Naive thymus-derived CD4-positive, alpha-beta T cell (primary cell): ENCODE measurements around the gene TTC33. TPM values are rescaled to one million over a fixed set of nuclear protein-coding genes. Genes with fewer than 3 reads are reported as not detected.

ENCODE experiments used
- ATAC-seq: fragments of 150-1000 bp; cut with Tn5 transposase; 2 replicates; pipeline ENCODE4 v1.10.0; 2021; ENCODE audit warnings: mild to moderate bottlenecking, moderate library complexity
- CTCF ChIA-PET: fragments of 350-600 bp; sonication (Branson Sonifier 250); formaldehyde crosslinking; loops from one replicate; lab custom pipeline; 2021; ENCODE audit warnings: antibody characterized with exemption; lab: Charles Lee
- POLR2A ChIA-PET: fragments of 350-600 bp; sonication (Branson Sonifier 250); formaldehyde crosslinking; loops from one replicate; lab custom pipeline; 2021; ENCODE audit warnings: antibody characterized with exemption, inconsistent platforms; lab: Charles Lee
- DNase-seq, 9 donors: peaks; one replicate each; pipeline versions ENCODE4 v3.0.0 to v3.0.0-alpha.2; 2020 to 2022; ENCODE audit warnings: mixed read lengths in 1 of 9
- H3K27ac ChIP-seq: one replicate; pipeline ENCODE4 v1.7.0; 2013; ENCODE audit warnings: mild to moderate bottlenecking, low read depth, low read length, moderate library complexity
- H3K27me3 ChIP-seq, 2 donors: one replicate each; pipeline ENCODE4 v1.7.0; 2013; ENCODE audit warnings: low read length in 2 of 2, mild to moderate bottlenecking in 2 of 2, moderate library complexity in 2 of 2; ENCODE audit not compliant: control insufficient read depth in 2 of 2, insufficient read depth in 2 of 2
- H3K36me3 ChIP-seq, 3 experiments: 1 replicate in 2 of 3; 2 replicates in 1 of 3; pipeline ENCODE4 v1.7.0; 2013; ENCODE audit warnings: low read length in 3 of 3, mild to moderate bottlenecking in 3 of 3, moderate library complexity in 1 of 3; ENCODE audit not compliant: insufficient read depth in 3 of 3, control insufficient read depth in 2 of 3
- H3K4me1 ChIP-seq, 2 donors: one replicate each; pipeline ENCODE4 v1.7.0; 2013; ENCODE audit warnings: low read length in 2 of 2, mild to moderate bottlenecking in 2 of 2, moderate library complexity in 1 of 2; ENCODE audit not compliant: control insufficient read depth in 2 of 2, insufficient read depth in 2 of 2
- H3K4me3 ChIP-seq: 2 replicates; pipeline ENCODE4 v1.7.0; 2013; ENCODE audit warnings: mild to moderate bottlenecking, low read length
- H3K9me3 ChIP-seq, 3 experiments: 1 replicate in 2 of 3; 2 replicates in 1 of 3; pipeline ENCODE4 v1.7.0; 2013; ENCODE audit warnings: low read length in 3 of 3; ENCODE audit not compliant: control insufficient read depth in 2 of 3
- H3K27ac Mint-ChIP-seq, 9 donors: one replicate each; pipeline ENCODE4 v1.8.0; 2020 to 2022; ENCODE audit warnings: mixed read lengths in 9 of 9, mild to moderate bottlenecking in 8 of 9, moderate library complexity in 5 of 9, inconsistent platforms in 2 of 9
- H3K27me3 Mint-ChIP-seq, 5 donors: one replicate each; pipeline ENCODE4 v1.8.0; 2021 to 2022; ENCODE audit warnings: mixed read lengths in 5 of 5, mild to moderate bottlenecking in 1 of 5
- H3K36me3 Mint-ChIP-seq, 5 donors: one replicate each; pipeline ENCODE4 v1.8.0; 2020 to 2022; ENCODE audit warnings: mixed read lengths in 5 of 5, mild to moderate bottlenecking in 3 of 5, inconsistent platforms in 1 of 5
- H3K4me1 Mint-ChIP-seq, 7 donors: one replicate each; pipeline ENCODE4 v1.8.0; 2020 to 2022; ENCODE audit warnings: mixed read lengths in 7 of 7, mild to moderate bottlenecking in 3 of 7, inconsistent platforms in 1 of 7
- H3K4me3 Mint-ChIP-seq, 10 donors: one replicate each; pipeline ENCODE4 v1.8.0; 2020 to 2022; ENCODE audit warnings: mild to moderate bottlenecking in 10 of 10, mixed read lengths in 10 of 10, moderate library complexity in 6 of 10, inconsistent platforms in 2 of 10
- H3K9me3 Mint-ChIP-seq, 11 donors: one replicate each; pipeline ENCODE4 v1.8.0; 2020 to 2022; ENCODE audit warnings: mixed read lengths in 11 of 11, mild to moderate bottlenecking in 4 of 11, inconsistent platforms in 1 of 11, moderate library complexity in 1 of 11
- intact Hi-C, 2 donors: fragments of 100-400 bp; cut with micrococcal nuclease; formaldehyde crosslinking; loops; one replicate each; pipeline ENCODE4 v1.15.1; 2023
- polyA plus RNA-seq, 2 donors: library from polyadenylated mRNA; unstranded; fragments of 300-500 nt; fragmentation: Illumina TruSeq; gene quantifications; one replicate each; pipeline ENCODE4 v1.2.3, GENCODE V29; 2021
- total RNA-seq, 6 experiments: library from RNA in 5 of 6; stranded (reverse) in 5 of 6; gene quantifications; 1 replicate in 5 of 6; 2 replicates in 1 of 6; pipeline ENCODE4 v1.2.3 and lab custom pipeline; 2021 to 2026

The TTC33 gene
- total and polyA plus RNA-seq, 7 experiments from 2014 or later: 7.0 to 19.0 (median 14.0) TPM

DNA sequence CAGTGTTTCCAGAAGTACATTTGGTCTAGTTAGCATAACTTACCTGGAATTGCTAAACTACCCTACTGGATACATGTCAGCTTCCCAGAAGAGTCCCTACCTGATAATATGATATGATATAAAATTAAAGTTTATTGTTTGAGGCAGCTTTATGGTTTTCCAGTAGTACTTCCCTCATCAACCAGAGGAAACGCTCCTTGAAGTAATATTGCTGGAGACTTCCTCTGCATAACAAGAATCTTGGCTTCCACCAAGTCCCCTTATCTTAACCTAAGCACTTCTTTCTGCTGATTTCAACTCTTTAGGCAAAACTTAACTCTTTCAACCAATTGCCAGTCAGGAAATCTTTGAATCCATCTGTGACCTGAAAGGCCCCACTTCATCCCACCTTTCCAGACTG lies 290.3 kb downstream of the TTC33 start:
- ATAC-seq (no peak), DNase-seq (no peak)
- H3K9me3 Mint-ChIP-seq: peaks cover 0 to 24% (median 11%) of the 10 kb centered on the region in 11 donors
- H3K9me3 ChIP-seq: no peaks in the 10 kb centered on the region
- H3K27me3 Mint-ChIP-seq: peaks cover 0 to 2% (median 0%) of the 10 kb centered on the region in 5 donors
- no peak overlapping the region for H3K4me3 ChIP-seq
- H3K4me1 ChIP-seq: no peaks in the 10 kb centered on the region
- POLR2A ChIA-PET: no interaction called here
- peaks cover 0 to 20% (median 4%) of the 10 kb centered on the region in 5 donors for H3K36me3 Mint-ChIP-seq
- H3K4me3 Mint-ChIP-seq: no peak overlapping the region
- no peaks in the 10 kb centered on the region for H3K36me3 ChIP-seq
- H3K27me3 ChIP-seq: no peaks in the 10 kb centered on the region
- H3K27ac Mint-ChIP-seq: peak overlapping the region in 1 of 9 donors; percentile 2
- H3K4me1 Mint-ChIP-seq: peaks cover 0 to 4% (median 0%) of the 10 kb centered on the region in 7 donors
- CTCF ChIA-PET: interaction anchor here (0.6 kb wide), 1 partner anchor 103 kb away, joined by 3 read pairs; no protein-coding TSS in a partner anchor
- intact Hi-C loops: no loop called here
- H3K27ac ChIP-seq: no peak overlapping the region

DNA sequence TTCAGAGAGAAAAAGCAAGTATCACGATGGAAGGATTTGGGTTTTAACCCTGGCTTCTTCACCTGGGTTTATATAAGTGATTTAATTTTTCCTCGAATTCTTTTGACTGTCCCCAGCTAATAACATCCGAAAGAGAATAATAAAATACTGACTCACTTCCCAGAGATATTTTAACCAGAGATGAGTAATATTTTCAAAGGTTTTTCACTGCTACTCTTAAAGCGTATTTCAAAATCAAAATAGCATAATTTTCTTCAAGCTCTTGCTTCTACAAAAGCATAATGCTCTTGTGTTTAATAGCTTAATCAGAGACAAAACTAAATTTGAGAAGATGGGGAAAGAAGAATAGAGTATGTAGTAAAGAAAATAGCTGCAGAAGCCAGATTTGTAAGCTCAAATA lies 291.2 kb downstream of the TTC33 start:
- H3K4me3 Mint-ChIP-seq: no peak overlapping the region
- CTCF ChIA-PET: no interaction called here
- intact Hi-C loops: no loop called here
- H3K9me3 Mint-ChIP-seq: peaks cover 0 to 25% (median 15%) of the 10 kb centered on the region in 11 donors
- no peak for ATAC-seq
- Histone ChIP-seq H3K4me1 (no peaks in the 10 kb centered on the region), H3K27me3 (no peaks in the 10 kb centered on the region), H3K27ac (no peak overlapping the region), H3K4me3 (no peak overlapping the region), H3K36me3 (no peaks in the 10 kb centered on the region), H3K9me3 (no peaks in the 10 kb centered on the region)
- no peak overlapping the region for H3K27ac Mint-ChIP-seq
- H3K4me1 Mint-ChIP-seq: peaks cover 0 to 4% (median 0%) of the 10 kb centered on the region in 7 donors
- peaks cover 0 to 20% (median 6%) of the 10 kb centered on the region in 5 donors for H3K36me3 Mint-ChIP-seq
- peaks cover 0 to 2% (median 0%) of the 10 kb centered on the region in 5 donors for H3K27me3 Mint-ChIP-seq
- DNase-seq: no peak
- POLR2A ChIA-PET: no interaction called here

Other genes starting within 250 kb of the TTC33 start
- gene PTGER4, start 76.0 kb downstream of the TTC33 start, total RNA-seq: 100 to 1,000 TPM in 2 of 5 experiments, 10 to 100 TPM in 3; 39.6 to 422 (median 76.3) TPM
- 10 to 100 TPM; 38.5 to 56.0 TPM for gene PTGER4, start 76.0 kb downstream of the TTC33 start, polyA plus RNA-seq
- gene PRKAA1, start 42.4 kb upstream of the TTC33 start, total RNA-seq: 100 to 1,000 TPM in 1 of 5 experiments, 10 to 100 TPM in 4; 65.5 to 103 (median 98.1) TPM
- gene PRKAA1, start 42.4 kb upstream of the TTC33 start, polyA plus RNA-seq: 10 to 100 TPM; 38.3 to 49.2 TPM
- 1,000 to 10,000 TPM; 1,642 to 2,808 (median 2,710) TPM for gene RPL37, start 79.3 kb upstream of the TTC33 start, total RNA-seq
- 1,000 to 10,000 TPM; 1,657 to 2,827 TPM for gene RPL37, start 79.3 kb upstream of the TTC33 start, polyA plus RNA-seq
- gene CARD6, start 85.4 kb upstream of the TTC33 start, total RNA-seq: 1 to 10 TPM; 1.2 to 5.3 (median 2.9) TPM
- 1 to 10 TPM; 2.3 to 3.2 TPM for gene CARD6, start 85.4 kb upstream of the TTC33 start, polyA plus RNA-seq
- gene C7, start 153.5 kb upstream of the TTC33 start, total RNA-seq: not detected
- gene C7, start 153.5 kb upstream of the TTC33 start, polyA plus RNA-seq: not detected